Measurements from ENCODE around the gene THSD4. TPM values are rescaled to one million over a fixed set of nuclear protein-coding genes. Genes with fewer than 3 reads are reported as not detected.

The THSD4 gene
- total RNA-seq, 1 experiment from 2014 or later, result 1.2 TPM

GRCh38 chr15:71094137-71094536 lies 21.1 kb upstream of the THSD4 start:
- DNase-seq (ENCODE audit: low spot score), result no peak
- in situ Hi-C loops (cut with HindIII; ENCODE audit: low sequenced_read_pairs), result no loop called here

GRCh38 chr15:71096676-71097075 lies 18.6 kb upstream of the THSD4 start:
- no peak for DNase-seq (ENCODE audit: low spot score)
- in situ Hi-C loops (cut with HindIII; ENCODE audit: low sequenced_read_pairs), result no loop called here

GRCh38 chr15:71097890-71098289 lies 17.4 kb upstream of the THSD4 start:
- no peak for DNase-seq (ENCODE audit: low spot score)
- in situ Hi-C loops (cut with HindIII; ENCODE audit: low sequenced_read_pairs), result no loop called here

GRCh38 chr15:71098920-71099319 lies 16.4 kb upstream of the THSD4 start:
- DNase-seq (ENCODE audit: low spot score), result no peak
- in situ Hi-C loops (cut with HindIII; ENCODE audit: low sequenced_read_pairs), result no loop called here

GRCh38 chr15:71103102-71103676 lies 12.1 kb upstream of the THSD4 start:
- DNase-seq (ENCODE audit: low spot score), result no peak
- in situ Hi-C loops (cut with HindIII; ENCODE audit: low sequenced_read_pairs), result no loop called here

GRCh38 chr15:71104636-71105035 lies 10.6 kb upstream of the THSD4 start:
- in situ Hi-C loops (cut with HindIII; ENCODE audit: low sequenced_read_pairs), result no loop called here
- DNase-seq (ENCODE audit: low spot score), result no peak

- in situ Hi-C loops (cut with HindIII; ENCODE audit: low sequenced_read_pairs), result no loop called here
- no peak for DNase-seq (ENCODE audit: low spot score)
Measured at GRCh38 chr15:71105444-71105843, 9.8 kb upstream of the THSD4 start.

- in situ Hi-C loops (cut with HindIII; ENCODE audit: low sequenced_read_pairs), result no loop called here
- DNase-seq (ENCODE audit: low spot score), result no peak
Measured at GRCh38 chr15:71106802-71107500, 8.3 kb upstream of the THSD4 start.

GRCh38 chr15:71107501-71107815 lies 7.8 kb upstream of the THSD4 start:
- in situ Hi-C loops (cut with HindIII; ENCODE audit: low sequenced_read_pairs), result no loop called here
- DNase-seq (ENCODE audit: low spot score), result no peak

GRCh38 chr15:71109130-71109529 lies 6.1 kb upstream of the THSD4 start:
- no peak for DNase-seq (ENCODE audit: low spot score)
- in situ Hi-C loops (cut with HindIII; ENCODE audit: low sequenced_read_pairs), result no loop called here

- in situ Hi-C loops (cut with HindIII; ENCODE audit: low sequenced_read_pairs), result no loop called here
- no peak for DNase-seq (ENCODE audit: low spot score)
Measured at GRCh38 chr15:71109905-71110304, 5.4 kb upstream of the THSD4 start.

- in situ Hi-C loops (cut with HindIII; ENCODE audit: low sequenced_read_pairs), result no loop called here
- DNase-seq (ENCODE audit: low spot score), result no peak
Measured at GRCh38 chr15:71110405-71111180, 4.7 kb upstream of the THSD4 start.

- no peak for DNase-seq (ENCODE audit: low spot score)
- in situ Hi-C loops (cut with HindIII; ENCODE audit: low sequenced_read_pairs), result no loop called here
Measured at GRCh38 chr15:71111181-71111565, 4.1 kb upstream of the THSD4 start.

- no peak for DNase-seq (ENCODE audit: low spot score)
- in situ Hi-C loops (cut with HindIII; ENCODE audit: low sequenced_read_pairs), result no loop called here
Measured at GRCh38 chr15:71111950-71112349, 3.3 kb upstream of the THSD4 start.

- no peak for DNase-seq (ENCODE audit: low spot score)
- in situ Hi-C loops (cut with HindIII; ENCODE audit: low sequenced_read_pairs), result no loop called here
Measured at GRCh38 chr15:71112429-71112828, 2.8 kb upstream of the THSD4 start.

- in situ Hi-C loops (cut with HindIII; ENCODE audit: low sequenced_read_pairs), result no loop called here
- DNase-seq (ENCODE audit: low spot score), result no peak
Measured at GRCh38 chr15:71114066-71114680, 1.1 kb upstream of the THSD4 start.

- DNase-seq (ENCODE audit: low spot score), result no peak
- in situ Hi-C loops (cut with HindIII; ENCODE audit: low sequenced_read_pairs), result no loop called here
Measured at GRCh38 chr15:71115567-71116351, 488 bp downstream of the THSD4 start.

GRCh38 chr15:71116366-71116765 lies 1.1 kb downstream of the THSD4 start:
- in situ Hi-C loops (cut with HindIII; ENCODE audit: low sequenced_read_pairs), result no loop called here
- no peak for DNase-seq (ENCODE audit: low spot score)

- no peak for DNase-seq (ENCODE audit: low spot score)
- in situ Hi-C loops (cut with HindIII; ENCODE audit: low sequenced_read_pairs), result no loop called here
Measured at GRCh38 chr15:71116942-71117341, 1.7 kb downstream of the THSD4 start.

Data from G401 (cell line).